ENCODE results near the gene MED26. TPM values are rescaled to one million over a fixed set of nuclear protein-coding genes. Genes with fewer than 3 reads are reported as not detected.
A peak's percentile ranks its signal among the peaks of the same experiment; 100 is the strongest.

MED26 gene
- total and polyA plus RNA-seq, 2 of the 8 experiments (the other 6 are each of a cell fraction or from before 2014, with no cell fraction given): 5.3 to 10.7 TPM

GRCh38 chr19:16541526-16542044 lies 86.4 kb downstream of the MED26 start (continued):
- peak; percentile 86 for TF ChIP-seq SAP30 (IDR thresholded peaks at IDR 0.05; ENCODE audit: insufficient read depth, insufficient replicate concordance, low read length)

All from H1 (cell line).